ENCODE results near the gene MARCO.
"Not testable (repeated sequence)": the region's sequence is repeated elsewhere in the genome, so short reads cannot be mapped to it uniquely, and the experiment has no call there.

Gene MARCO

GRCh38 chr2:119008108-119008507 lies 66.1 kb downstream of the MARCO start:
- no peak for DNase-seq

GRCh38 chr2:119009110-119009509 lies 67.1 kb downstream of the MARCO start:
- no peak for DNase-seq

GRCh38 chr2:119010336-119010735 lies 68.3 kb downstream of the MARCO start:
- DNase-seq = no peak

- no peak for DNase-seq
These were observed 69.3 kb downstream of the MARCO start for GRCh38 chr2:119011162-119011909.

GRCh38 chr2:119011910-119012209 lies 69.9 kb downstream of the MARCO start:
- no peak for DNase-seq

- no peak for DNase-seq
These were observed 70.6 kb downstream of the MARCO start for GRCh38 chr2:119012345-119013301.

GRCh38 chr2:119013671-119014070 lies 71.7 kb downstream of the MARCO start:
- no peak for DNase-seq

GRCh38 chr2:119015845-119016244 lies 73.9 kb downstream of the MARCO start:
- no peak for DNase-seq

GRCh38 chr2:119019521-119019920 lies 77.5 kb downstream of the MARCO start:
- no peak for DNase-seq

GRCh38 chr2:119022678-119023077 lies 80.7 kb downstream of the MARCO start:
- DNase-seq = no peak

- DNase-seq = no peak
These were observed 81.5 kb downstream of the MARCO start for GRCh38 chr2:119023534-119023933.

GRCh38 chr2:119024152-119024551 lies 82.2 kb downstream of the MARCO start:
- no peak for DNase-seq

GRCh38 chr2:119024568-119024967 lies 82.6 kb downstream of the MARCO start:
- DNase-seq = no peak

GRCh38 chr2:119025013-119025412 lies 83.0 kb downstream of the MARCO start:
- no peak for DNase-seq

GRCh38 chr2:119025762-119026351 lies 83.9 kb downstream of the MARCO start:
- DNase-seq = no peak

- no peak for DNase-seq
These were observed 84.9 kb downstream of the MARCO start for GRCh38 chr2:119026890-119027289.

GRCh38 chr2:119028327-119029174 lies 86.6 kb downstream of the MARCO start:
- DNase-seq = no peak

GRCh38 chr2:119029297-119029696 lies 87.3 kb downstream of the MARCO start:
- DNase-seq = no peak

- DNase-seq = not testable (repeated sequence)
These were observed 95.9 kb downstream of the MARCO start for GRCh38 chr2:119037922-119038321.

- DNase-seq = no peak
These were observed 98.7 kb downstream of the MARCO start for GRCh38 chr2:119040730-119041129.
